A673 (cell line): ENCODE results near the gene OR1C1. TPM values are rescaled to one million over a fixed set of nuclear protein-coding genes. Genes with fewer than 3 reads are reported as not detected.
"Not testable (repeated sequence)": the region's sequence is repeated elsewhere in the genome, so short reads cannot be mapped to it uniquely, and the experiment has no call there.

ENCODE experiments used
- BruUV-seq: library from RNA; stranded (reverse); fragments of 400-500 nt; replicated peaks from 2 replicates; lab custom pipeline; 2021; lab: Mats Ljungman, UMichigan
- CTCF ChIA-PET: fragments of 300-600 bp; sonication (Branson Sonifier 250); formaldehyde crosslinking; loops from one replicate; lab custom pipeline; 2022; ENCODE audit warnings: antibody characterized with exemption; lab: Charles Lee
- POLR2A ChIA-PET: fragments of 300-600 bp; sonication (Branson Sonifier 250); formaldehyde crosslinking; loops from one replicate; lab custom pipeline; 2022; ENCODE audit warnings: antibody characterized with exemption; ENCODE audit not compliant: low non-redundant PET; lab: Charles Lee
- DNase-seq: peaks from one replicate; pipeline ENCODE4 v3.0.0-alpha.2; 2015; ENCODE audit warnings: low spot score
- H3K27ac ChIP-seq: fragments of 200-600 bp; sonication (generic); 2 replicates; pipeline ENCODE4 v1.5.1; 2016; ENCODE audit warnings: mixed run types, low read depth, mild to moderate bottlenecking, mixed read lengths, antibody characterized with exemption, low read length; ENCODE audit not compliant: poor library complexity, severe bottlenecking
- H3K27me3 ChIP-seq: fragments of 200-600 bp; sonication (generic); replicated peaks from 2 replicates; pipeline ENCODE4 v1.6.1; 2017; ENCODE audit warnings: mixed run types, low read depth, mild to moderate bottlenecking, mixed read lengths, antibody characterized with exemption, low read length; ENCODE audit not compliant: insufficient read depth, poor library complexity
- H3K36me3 ChIP-seq: fragments of 200-600 bp; sonication (generic); 2 replicates; pipeline ENCODE4 v1.6.1; 2016; ENCODE audit warnings: mixed run types, mild to moderate bottlenecking, mixed read lengths, antibody characterized with exemption, low read length; ENCODE audit not compliant: insufficient read depth, poor library complexity, severe bottlenecking
- H3K4me1 ChIP-seq: fragments of 200-600 bp; sonication (generic); 2 replicates; pipeline ENCODE4 v1.6.1; 2017; ENCODE audit warnings: mixed run types, mild to moderate bottlenecking, mixed read lengths, antibody characterized with exemption, low read length; ENCODE audit not compliant: insufficient read depth, poor library complexity, severe bottlenecking
- H3K4me3 ChIP-seq: fragments of 200-600 bp; sonication (generic); 2 replicates; pipeline ENCODE4 v1.5.1; 2016; ENCODE audit warnings: low read depth, mixed run types, mild to moderate bottlenecking, mixed read lengths, low read length; ENCODE audit not compliant: poor library complexity, severe bottlenecking
- H3K9me3 ChIP-seq: fragments of 200-600 bp; sonication (generic); 2 replicates; pipeline ENCODE4 v1.6.1; 2016; ENCODE audit warnings: mixed run types, low read depth, mild to moderate bottlenecking, mixed read lengths, antibody characterized with exemption, low read length; ENCODE audit not compliant: poor library complexity, severe bottlenecking
- CTCF ChIP-seq: fragments of 300-800, 200-600 bp; sonication (generic); conservative IDR thresholded peaks from 2 replicates; pipeline ENCODE4 v1.5.1; 2017; ENCODE audit warnings: low read depth, mild to moderate bottlenecking, antibody characterized with exemption, low read length, moderate library complexity, mixed read lengths
- EZH2 ChIP-seq: fragments of 200-600 bp; sonication (generic); IDR thresholded peaks from 2 replicates; pipeline ENCODE4 v1.6.1; 2017; ENCODE audit warnings: borderline replicate concordance, low read depth, mild to moderate bottlenecking, mixed read lengths, antibody characterized with exemption, low read length; ENCODE audit not compliant: poor library complexity, severe bottlenecking
- intact Hi-C: fragments of 100-400 bp; cut with micrococcal nuclease; formaldehyde crosslinking; loops from one replicate; pipeline ENCODE4 v1.10.0; 2022; ENCODE audit not compliant: unreplicated experiment
- total RNA-seq: library from RNA; stranded (reverse); gene quantifications from 2 replicates; pipeline ENCODE4 v1.2.3, GENCODE V29; 2021

Gene OR1C1
- total RNA-seq, 1 experiment from 2014 or later: not detected

DNA sequence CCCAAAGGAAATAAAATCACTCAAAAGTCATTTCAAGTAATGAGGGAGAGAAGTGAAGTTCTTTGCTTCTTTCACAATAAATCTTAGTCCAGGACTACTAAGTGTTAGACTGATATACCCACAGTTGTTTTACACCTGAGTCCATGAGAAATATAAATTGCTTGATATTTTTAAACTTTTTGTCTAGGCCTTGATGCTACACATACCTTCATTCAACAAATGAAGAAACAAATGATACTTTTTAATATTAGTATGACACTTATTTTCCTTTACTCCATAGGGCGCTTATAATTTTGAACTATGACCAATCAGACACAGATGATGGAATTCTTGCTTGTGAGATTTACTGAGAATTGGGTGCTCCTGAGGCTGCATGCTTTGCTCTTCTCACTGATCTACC, 22.0 kb downstream of the OR1C1 start, which contains the start of gene OR14K1:
OR14K1 (plus strand) TSS at position 301 of the 400 bp plus-strand sequence; CDS start at position 301, 0 bp downstream.
- no peak for DNase-seq
- Histone ChIP-seq H3K27me3 (no peaks in the 10 kb centered on the region), H3K36me3 (no peaks in the 10 kb centered on the region), H3K4me3 (no peak within 1 kb of the TSS), H3K9me3 (peaks cover 2% of the 10 kb centered on the region), H3K4me1 (no peaks in the 10 kb centered on the region), H3K27ac (no peak within 1 kb of the TSS)
- intact Hi-C loops: no loop called here
- CTCF ChIA-PET: no interaction called here
- BruUV-seq: no TSS peak
- POLR2A ChIA-PET: no interaction called here
- no peak for TF ChIP-seq CTCF
- no peak for TF ChIP-seq EZH2

GRCh38 chr1:247721222-247721621, 39.1 kb downstream of the OR1C1 start:
- no peak for DNase-seq
- ChIA-PET CTCF (no interaction called here), POLR2A (no interaction called here)
- Histone ChIP-seq H3K27me3 (no peaks in the 10 kb centered on the region), H3K4me1 (no peaks in the 10 kb centered on the region), H3K36me3 (no peaks in the 10 kb centered on the region), H3K9me3 (peaks cover 21% of the 10 kb centered on the region), H3K4me3 (no peak overlapping the region), H3K27ac (no peak overlapping the region)
- intact Hi-C loops: no loop called here
- no peak for TF ChIP-seq EZH2
- no TSS peak for BruUV-seq

DNA sequence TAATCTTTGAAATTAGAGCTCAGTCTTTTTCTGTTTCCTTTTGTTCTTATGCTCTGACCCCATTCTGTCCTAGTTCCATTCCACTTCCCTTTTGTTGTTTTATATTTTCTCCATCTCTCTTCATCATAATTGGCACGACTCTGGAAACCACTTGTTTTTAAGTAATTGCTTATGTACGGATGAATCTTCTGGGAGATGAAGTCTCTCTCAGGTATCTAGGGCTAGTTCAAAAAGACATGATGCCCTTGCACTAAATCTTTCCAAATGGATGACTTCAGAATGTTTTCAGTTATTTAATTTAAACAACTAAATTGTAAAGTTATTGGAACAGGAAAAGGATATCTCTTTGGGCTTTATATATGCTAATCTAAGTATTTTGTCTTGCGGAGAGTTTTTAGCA, 43.8 kb downstream of the OR1C1 start, which contains the start of gene OR6F1:
OR6F1 (minus strand) TSS at position 101 of the 400 bp plus-strand sequence. CDS start 3,891 bp downstream, outside the sequence.
- Histone ChIP-seq H3K4me3 (no peak within 1 kb of the TSS), H3K27ac (no peak within 1 kb of the TSS), H3K27me3 (no peaks in the 10 kb centered on the region), H3K9me3 (peaks cover 27% of the 10 kb centered on the region), H3K4me1 (no peaks in the 10 kb centered on the region), H3K36me3 (no peaks in the 10 kb centered on the region)
- no TSS peak for BruUV-seq
- ChIA-PET CTCF (no interaction called here), POLR2A (no interaction called here)
- no peak for DNase-seq
- intact Hi-C loops: no loop called here
- no peak for TF ChIP-seq CTCF
- TF ChIP-seq EZH2: no peak

GRCh38 chr1:247713753-247714152, 46.6 kb downstream of the OR1C1 start:
- Histone ChIP-seq H3K9me3 (peaks cover 16% of the 10 kb centered on the region), H3K27me3 (no peaks in the 10 kb centered on the region), H3K27ac (no peak overlapping the region), H3K4me1 (no peaks in the 10 kb centered on the region), H3K4me3 (no peak overlapping the region), H3K36me3 (no peaks in the 10 kb centered on the region)
- POLR2A ChIA-PET: no interaction called here
- CTCF ChIA-PET: no interaction called here
- DNase-seq: no peak
- BruUV-seq: no TSS peak
- intact Hi-C loops: no loop called here
- TF ChIP-seq EZH2: no peak

GRCh38 chr1:247710681-247711080, 49.7 kb downstream of the OR1C1 start:
- H3K27me3 ChIP-seq, POLR2A ChIA-PET, H3K9me3 ChIP-seq, H3K4me3 ChIP-seq, BruUV-seq, H3K36me3 ChIP-seq, CTCF ChIA-PET, DNase-seq, intact Hi-C loops, H3K4me1 ChIP-seq, H3K27ac ChIP-seq: not testable (repeated sequence)
